Measurements from ENCODE around the gene ACAD10. TPM values are rescaled to one million over a fixed set of nuclear protein-coding genes. Genes with fewer than 3 reads are reported as not detected.

The ACAD10 gene
- total and polyA plus RNA-seq, 12 donors = 7.8 to 43.4 (median 34.8) TPM

GRCh38 chr12:111783046-111783445, 97.2 kb downstream of the ACAD10 start:
- peaks cover 0 to 16% (median 2%) of the 10 kb centered on the region in 9 donors for H3K4me1 ChIP-seq
- TF ChIP-seq CTCF (IDR thresholded peaks at IDR 0.05) = no peak
- WGBS, 2 donors = 94% methylated on average over 17 of the region's 17 CpGs
- DNase-seq = no peak
- H3K4me3 ChIP-seq = no peak overlapping the region
- intact Hi-C loops (cut with DNase I) = no loop called here
- H3K36me3 ChIP-seq = peaks cover 0 to 84% (median 49%) of the 10 kb centered on the region in 9 donors
- ATAC-seq = no peak
- H3K9me3 ChIP-seq = peaks cover 0 to 10% (median 0%) of the 10 kb centered on the region in 11 donors
- no peaks in the 10 kb centered on the region for H3K27me3 ChIP-seq
- H3K27ac ChIP-seq = no peak overlapping the region

GRCh38 chr12:111784953-111785352, 99.1 kb downstream of the ACAD10 start:
- WGBS, 2 donors = 93% methylated on average over 4 of the region's 4 CpGs
- ATAC-seq (no peak), DNase-seq (no peak)
- H3K9me3 ChIP-seq = peaks cover 0 to 10% (median 0%) of the 10 kb centered on the region in 11 donors
- no peak overlapping the region for H3K27ac ChIP-seq
- no peak overlapping the region for H3K4me3 ChIP-seq
- intact Hi-C loops (cut with DNase I) = loop anchor here in 4 of 10 donors (5.0 kb wide), 1 partner anchor 33 kb away; no protein-coding TSS in a partner anchor
- no peak for TF ChIP-seq CTCF (IDR thresholded peaks at IDR 0.05)
- H3K4me1 ChIP-seq = peaks cover 0 to 12% (median 5%) of the 10 kb centered on the region in 9 donors
- no peaks in the 10 kb centered on the region for H3K27me3 ChIP-seq
- H3K36me3 ChIP-seq = peaks cover 0 to 90% (median 49%) of the 10 kb centered on the region in 9 donors

- TF ChIP-seq CTCF (IDR thresholded peaks at IDR 0.05) = no peak
- WGBS, 2 donors = 77 to 83% methylated on average over 2 of the region's 2 CpGs
Observed at GRCh38 chr12:111785651-111786050, 99.8 kb downstream of the ACAD10 start.

GRCh38 chr12:111788178-111788654, 102.4 kb downstream of the ACAD10 start:
- peaks cover 4 to 23% (median 11%) of the 10 kb centered on the region in 9 donors for H3K4me1 ChIP-seq
- peak overlapping the region in 1 of 10 donors; percentile 2 for H3K27ac ChIP-seq
- peaks cover 0 to 93% (median 55%) of the 10 kb centered on the region in 9 donors for H3K36me3 ChIP-seq
- H3K4me3 ChIP-seq = no peak overlapping the region
- 36 to 40% methylated on average over 8 of the region's 8 CpGs for WGBS, 2 donors
- intact Hi-C loops (cut with DNase I) = loop anchor here in 7 of 10 donors (1.0 to 5.0 kb wide), 4 partner anchors 34 to 37 kb away; no protein-coding TSS in a partner anchor
- H3K9me3 ChIP-seq = no peaks in the 10 kb centered on the region
- DNase-seq = peak; percentile 31 to 43
- no peaks in the 10 kb centered on the region for H3K27me3 ChIP-seq
- TF ChIP-seq CTCF (IDR thresholded peaks at IDR 0.05) = peak in 7 of 9 donors; percentile 45 to 65 (median 58)
- ATAC-seq = peak; percentile 9 to 80 (median 67)

More at GRCh38 chr12:111785651-111786050, 99.8 kb downstream of the ACAD10 start:
- Histone ChIP-seq H3K27ac (no peak overlapping the region), H3K9me3 (peaks cover 0 to 10% (median 0%) of the 10 kb centered on the region in 11 donors), H3K36me3 (peaks cover 0 to 90% (median 51%) of the 10 kb centered on the region in 9 donors), H3K4me1 (peaks cover 0 to 11% (median 5%) of the 10 kb centered on the region in 9 donors), H3K4me3 (no peak overlapping the region), H3K27me3 (no peaks in the 10 kb centered on the region)
- DNase-seq (no peak), ATAC-seq (no peak)
- intact Hi-C loops (cut with DNase I) = loop anchor here in 4 of 10 donors (5.0 kb wide), 1 partner anchor 33 kb away; no protein-coding TSS in a partner anchor

All from heart right ventricle (tissue), 16 donors.